GM12878 (cell line): ENCODE results near the gene IL31.

Experiments used
- CREB1 ChIP-seq: IDR thresholded peaks from 2 replicates; pipeline ENCODE4 v1.6.1; 2012; ENCODE audit warnings: low read depth, mild to moderate bottlenecking, inconsistent platforms
- EP300 ChIP-seq, 2 experiments: fragments of 150-350 bp in 1 of 2; IDR thresholded peaks; 2 replicates each; pipeline ENCODE4 v1.6.1; 2011 to 2012; ENCODE audit warnings: low read depth in 2 of 2, low read length in 2 of 2, borderline replicate concordance in 1 of 2, improper control_type of control experiment in 1 of 2, inconsistent platforms in 1 of 2; ENCODE audit not compliant: control insufficient read depth in 1 of 2
- FOXK2 ChIP-seq: fragments of 450-650 bp; IDR thresholded peaks from 2 replicates; pipeline ENCODE4 v1.6.1; 2017; ENCODE audit warnings: mild to moderate bottlenecking, moderate library complexity
- JUNB ChIP-seq: IDR thresholded peaks from 2 replicates; pipeline ENCODE4 v1.6.1; 2016; ENCODE audit warnings: antibody characterized with exemption, mild to moderate bottlenecking
- MYC ChIP-seq: IDR thresholded peaks from 2 replicates; pipeline ENCODE4 v1.6.1; 2011; ENCODE audit warnings: mild to moderate bottlenecking, low read length, moderate library complexity, inconsistent platforms; ENCODE audit not compliant: insufficient read depth, insufficient replicate concordance, insufficient read length, severe bottlenecking
- POLR2A ChIP-seq: IDR thresholded peaks from 2 replicates; pipeline ENCODE4 v1.6.1; 2011; ENCODE audit warnings: low read depth, mild to moderate bottlenecking, low read length
- RAD51 ChIP-seq: fragments of 450-650 bp; IDR thresholded peaks from 2 replicates; pipeline ENCODE4 v1.6.1; 2016; ENCODE audit warnings: moderate library complexity, mild to moderate bottlenecking, inconsistent platforms
- RCOR1 ChIP-seq: conservative IDR thresholded peaks from 2 replicates; pipeline ENCODE4 v1.6.1; 2012; ENCODE audit warnings: low read depth, low read length, improper control_type of control experiment
- TAF1 ChIP-seq: IDR thresholded peaks from 2 replicates; pipeline ENCODE4 v1.6.1; 2011; ENCODE audit warnings: mild to moderate bottlenecking, low read depth, low read length, borderline replicate concordance
- TF ChIP-seq, protein P1 (sequence below), 3 experiments: IDR thresholded peaks in 2 of 3; conservative IDR thresholded peaks in 1 of 3; 2 replicates each; pipeline ENCODE4 v1.5.1; 2011; ENCODE audit warnings: low read depth in 3 of 3, low read length in 3 of 3, mild to moderate bottlenecking in 3 of 3, control low read depth in 2 of 3, moderate library complexity in 2 of 3, inconsistent platforms in 1 of 3, mixed read lengths in 1 of 3; ENCODE audit not compliant: control insufficient read depth in 2 of 3, insufficient read depth in 1 of 3; ENCODE audit errors: extremely low read depth in 1 of 3
- TF ChIP-seq, protein P2 (sequence below): IDR thresholded peaks from 2 replicates; pipeline ENCODE4 v1.6.1; 2012; ENCODE audit warnings: low read depth, low read length, improper control_type of control experiment
- TF ChIP-seq, protein P3 (sequence below): IDR thresholded peaks from 2 replicates; pipeline ENCODE4 v1.6.1; 2011; ENCODE audit warnings: low read depth, low read length, improper control_type of control experiment, borderline replicate concordance

DNA sequence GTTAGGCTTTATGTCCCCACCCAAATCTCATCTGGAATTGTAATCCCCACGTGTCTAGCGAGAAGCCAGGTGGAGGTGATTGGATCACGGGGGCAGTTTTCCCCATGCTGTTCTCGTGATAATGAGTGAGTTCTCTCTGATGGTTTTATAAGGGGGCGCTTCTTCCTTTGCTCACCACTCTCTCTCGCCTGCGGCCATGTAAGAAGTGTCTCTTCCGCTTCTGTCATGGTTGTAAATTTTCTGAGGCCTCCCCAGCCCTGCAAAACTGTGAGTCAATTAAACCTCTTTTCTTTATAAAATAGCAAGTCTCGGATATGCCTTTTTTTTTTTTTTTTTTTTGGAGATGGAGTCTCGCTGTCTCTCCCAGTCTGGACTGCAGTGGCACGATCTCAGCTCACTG is 13.3 kb downstream of the IL31 start:
- TF ChIP-seq CREB1: no peak
- no peak for TF ChIP-seq EP300 (IDR thresholded peaks at IDR 0.05; ENCODE audit: borderline replicate concordance in 1 of 2, control insufficient read depth in 1 of 2, low read depth in 2 of 2, low read length in 2 of 2)
- TF ChIP-seq RCOR1: no peak
- TF ChIP-seq, protein P1, sequence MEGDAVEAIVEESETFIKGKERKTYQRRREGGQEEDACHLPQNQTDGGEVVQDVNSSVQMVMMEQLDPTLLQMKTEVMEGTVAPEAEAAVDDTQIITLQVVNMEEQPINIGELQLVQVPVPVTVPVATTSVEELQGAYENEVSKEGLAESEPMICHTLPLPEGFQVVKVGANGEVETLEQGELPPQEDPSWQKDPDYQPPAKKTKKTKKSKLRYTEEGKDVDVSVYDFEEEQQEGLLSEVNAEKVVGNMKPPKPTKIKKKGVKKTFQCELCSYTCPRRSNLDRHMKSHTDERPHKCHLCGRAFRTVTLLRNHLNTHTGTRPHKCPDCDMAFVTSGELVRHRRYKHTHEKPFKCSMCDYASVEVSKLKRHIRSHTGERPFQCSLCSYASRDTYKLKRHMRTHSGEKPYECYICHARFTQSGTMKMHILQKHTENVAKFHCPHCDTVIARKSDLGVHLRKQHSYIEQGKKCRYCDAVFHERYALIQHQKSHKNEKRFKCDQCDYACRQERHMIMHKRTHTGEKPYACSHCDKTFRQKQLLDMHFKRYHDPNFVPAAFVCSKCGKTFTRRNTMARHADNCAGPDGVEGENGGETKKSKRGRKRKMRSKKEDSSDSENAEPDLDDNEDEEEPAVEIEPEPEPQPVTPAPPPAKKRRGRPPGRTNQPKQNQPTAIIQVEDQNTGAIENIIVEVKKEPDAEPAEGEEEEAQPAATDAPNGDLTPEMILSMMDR (IDR thresholded peaks at IDR 0.05 in 2 of 3, conservative IDR thresholded peaks at IDR 0.05 in 1 of 3; ENCODE audit: control insufficient read depth in 2 of 3, extremely low read depth in 1 of 3, insufficient read depth in 1 of 3, low read depth in 3 of 3, low read length in 3 of 3): no peak
- TF ChIP-seq TAF1: no peak
- no peak for TF ChIP-seq JUNB
- TF ChIP-seq, protein P2, sequence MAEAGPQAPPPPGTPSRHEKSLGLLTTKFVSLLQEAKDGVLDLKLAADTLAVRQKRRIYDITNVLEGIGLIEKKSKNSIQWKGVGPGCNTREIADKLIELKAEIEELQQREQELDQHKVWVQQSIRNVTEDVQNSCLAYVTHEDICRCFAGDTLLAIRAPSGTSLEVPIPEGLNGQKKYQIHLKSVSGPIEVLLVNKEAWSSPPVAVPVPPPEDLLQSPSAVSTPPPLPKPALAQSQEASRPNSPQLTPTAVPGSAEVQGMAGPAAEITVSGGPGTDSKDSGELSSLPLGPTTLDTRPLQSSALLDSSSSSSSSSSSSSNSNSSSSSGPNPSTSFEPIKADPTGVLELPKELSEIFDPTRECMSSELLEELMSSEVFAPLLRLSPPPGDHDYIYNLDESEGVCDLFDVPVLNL: no peak
- TF ChIP-seq MYC: no peak
- no peak for TF ChIP-seq FOXK2
- no peak for TF ChIP-seq POLR2A
- TF ChIP-seq, protein P3, sequence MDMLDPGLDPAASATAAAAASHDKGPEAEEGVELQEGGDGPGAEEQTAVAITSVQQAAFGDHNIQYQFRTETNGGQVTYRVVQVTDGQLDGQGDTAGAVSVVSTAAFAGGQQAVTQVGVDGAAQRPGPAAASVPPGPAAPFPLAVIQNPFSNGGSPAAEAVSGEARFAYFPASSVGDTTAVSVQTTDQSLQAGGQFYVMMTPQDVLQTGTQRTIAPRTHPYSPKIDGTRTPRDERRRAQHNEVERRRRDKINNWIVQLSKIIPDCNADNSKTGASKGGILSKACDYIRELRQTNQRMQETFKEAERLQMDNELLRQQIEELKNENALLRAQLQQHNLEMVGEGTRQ: no peak
- TF ChIP-seq RAD51: no peak
